HepG2 (cell line): ENCODE results near the gene OSBPL1A.

Source experiments
- CCAR2 ChIP-seq: fragments of 200-400 bp; formaldehyde crosslinking; optimal IDR thresholded peaks from 2 replicates; pipeline ENCODE3; 2018; ENCODE audit warnings: low read depth, mild to moderate bottlenecking, low read length, moderate library complexity
- CTCF ChIP-seq: sonication (generic); formaldehyde crosslinking; IDR thresholded peaks from 2 replicates; pipeline ENCODE4 v1.5.0; 2020; ENCODE audit warnings: mild to moderate bottlenecking, missing genetic modification reagents, moderate library complexity
- EP300 ChIP-seq, 3 experiments: sonication (generic) in 1 of 3; formaldehyde crosslinking in 1 of 3; IDR thresholded peaks; 2 replicates each; pipeline versions ENCODE4 v1.5.1 to v1.6.1; 2011 to 2020; ENCODE audit warnings: low read depth in 2 of 3, low read length in 2 of 3, borderline replicate concordance in 1 of 3, improper control_type of control experiment in 1 of 3, mild to moderate bottlenecking in 1 of 3, missing genetic modification reagents in 1 of 3, moderate library complexity in 1 of 3
- FOXP1 ChIP-seq, 2 experiments: fragments of 450-650 bp in 1 of 2; IDR thresholded peaks; 2 replicates each; pipeline ENCODE4 v1.6.1; 2017 to 2018; ENCODE audit warnings: antibody characterized with exemption in 1 of 2
- MAX ChIP-seq: IDR thresholded peaks from 2 replicates; pipeline ENCODE4 v1.6.1; 2012; ENCODE audit warnings: inconsistent platforms
- PCBP1 ChIP-seq: fragments of 200-400 bp; formaldehyde crosslinking; IDR thresholded peaks from 2 replicates; pipeline ENCODE4 v1.6.1; 2017; ENCODE audit warnings: mild to moderate bottlenecking, low read depth, low read length, borderline replicate concordance
- POLR2A ChIP-seq, 2 experiments: IDR thresholded peaks; 2 replicates each; pipeline ENCODE4 v1.6.1; 2011; ENCODE audit warnings: low read depth in 2 of 2, low read length in 2 of 2, mild to moderate bottlenecking in 1 of 2, moderate library complexity in 1 of 2; ENCODE audit not compliant: insufficient read depth in 1 of 2
- ZMYM4 ChIP-seq: sonication (generic); formaldehyde crosslinking; IDR thresholded peaks from 2 replicates; pipeline ENCODE4 v1.8.1; 2023; ENCODE audit warnings: mild to moderate bottlenecking, missing genetic modification reagents
- ZNF101 ChIP-seq: sonication (generic); formaldehyde crosslinking; IDR thresholded peaks from 2 replicates; pipeline ENCODE4 v1.4.0; 2020; ENCODE audit warnings: mild to moderate bottlenecking, low read depth, missing genetic modification reagents, borderline replicate concordance
- ZNF263 ChIP-seq: sonication (generic); formaldehyde crosslinking; IDR thresholded peaks from 2 replicates; pipeline ENCODE4 v1.4.0; 2020; ENCODE audit warnings: missing genetic modification reagents
- ZNF431 ChIP-seq: sonication (generic); formaldehyde crosslinking; IDR thresholded peaks from 2 replicates; pipeline ENCODE4 v1.9.0; 2022; ENCODE audit warnings: missing genetic modification reagents, low read depth, mild to moderate bottlenecking, borderline replicate concordance
- ZNF652 ChIP-seq: IDR thresholded peaks from 2 replicates; pipeline ENCODE4 v1.6.1; 2016; ENCODE audit warnings: low read depth, borderline replicate concordance
- TF ChIP-seq, protein P1 (sequence below): sonication (generic); formaldehyde crosslinking; IDR thresholded peaks from 2 replicates; pipeline ENCODE4 v1.4.0; 2020; ENCODE audit warnings: missing genetic modification reagents
- TF ChIP-seq, protein P2 (sequence below): sonication (generic); formaldehyde crosslinking; IDR thresholded peaks from 2 replicates; pipeline ENCODE4 v1.9.0; 2022; ENCODE audit warnings: missing genetic modification reagents, mild to moderate bottlenecking, borderline replicate concordance

DNA sequence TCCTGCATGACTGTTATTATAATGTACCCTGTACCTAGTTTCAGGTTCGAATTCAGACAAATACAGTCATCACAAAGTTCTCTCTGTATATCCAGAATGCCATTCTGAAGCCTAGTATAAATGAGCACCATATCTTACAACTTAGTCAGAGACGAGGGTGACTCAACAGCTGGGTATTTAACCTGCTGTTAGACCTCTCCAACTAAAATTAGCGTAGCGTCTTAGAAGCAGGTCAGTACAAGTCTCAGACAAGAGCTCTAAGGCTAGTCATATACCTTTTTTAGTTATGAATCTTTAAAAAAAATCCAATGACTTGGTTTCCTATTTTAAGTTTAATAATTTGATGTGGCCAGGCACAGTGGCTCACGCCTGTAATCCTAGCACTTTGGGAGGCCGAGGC is 184.7 kb downstream of the OSBPL1A start:
- no peak for TF ChIP-seq POLR2A (IDR thresholded peaks at IDR 0.05; ENCODE audit: insufficient read depth in 1 of 2, low read depth in 2 of 2, low read length in 2 of 2)
- no peak for TF ChIP-seq ZMYM4 (CRISPR knock-in tag)
- TF ChIP-seq PCBP1 = no peak
- TF ChIP-seq CTCF (CRISPR knock-in tag) = no peak
- TF ChIP-seq FOXP1 (IDR thresholded peaks at IDR 0.05) = no peak
- TF ChIP-seq FOXP1 (CRISPR knock-in tag; IDR thresholded peaks at IDR 0.05) = no peak
- TF ChIP-seq ZNF101 (CRISPR knock-in tag) = no peak
- TF ChIP-seq MAX = no peak
- TF ChIP-seq, protein P1, sequence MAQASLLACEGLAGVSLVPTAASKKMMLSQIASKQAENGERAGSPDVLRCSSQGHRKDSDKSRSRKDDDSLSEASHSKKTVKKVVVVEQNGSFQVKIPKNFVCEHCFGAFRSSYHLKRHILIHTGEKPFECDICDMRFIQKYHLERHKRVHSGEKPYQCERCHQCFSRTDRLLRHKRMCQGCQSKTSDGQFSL = no peak
- TF ChIP-seq ZNF431 (CRISPR knock-in tag) = no peak
- TF ChIP-seq CCAR2 = no peak
- no peak for TF ChIP-seq EP300 (IDR thresholded peaks at IDR 0.05; ENCODE audit: low read depth in 2 of 2, low read length in 2 of 2)
- no peak for TF ChIP-seq EP300 (CRISPR knock-in tag; IDR thresholded peaks at IDR 0.05; ENCODE audit: borderline replicate concordance)
- TF ChIP-seq, protein P2, sequence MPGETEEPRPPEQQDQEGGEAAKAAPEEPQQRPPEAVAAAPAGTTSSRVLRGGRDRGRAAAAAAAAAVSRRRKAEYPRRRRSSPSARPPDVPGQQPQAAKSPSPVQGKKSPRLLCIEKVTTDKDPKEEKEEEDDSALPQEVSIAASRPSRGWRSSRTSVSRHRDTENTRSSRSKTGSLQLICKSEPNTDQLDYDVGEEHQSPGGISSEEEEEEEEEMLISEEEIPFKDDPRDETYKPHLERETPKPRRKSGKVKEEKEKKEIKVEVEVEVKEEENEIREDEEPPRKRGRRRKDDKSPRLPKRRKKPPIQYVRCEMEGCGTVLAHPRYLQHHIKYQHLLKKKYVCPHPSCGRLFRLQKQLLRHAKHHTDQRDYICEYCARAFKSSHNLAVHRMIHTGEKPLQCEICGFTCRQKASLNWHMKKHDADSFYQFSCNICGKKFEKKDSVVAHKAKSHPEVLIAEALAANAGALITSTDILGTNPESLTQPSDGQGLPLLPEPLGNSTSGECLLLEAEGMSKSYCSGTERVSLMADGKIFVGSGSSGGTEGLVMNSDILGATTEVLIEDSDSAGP = no peak
- TF ChIP-seq ZNF652 (CRISPR knock-in tag) = no peak
- TF ChIP-seq ZNF263 (CRISPR knock-in tag) = no peak
